ENCODE results near the gene HHIP.

- no peak for TF ChIP-seq CTCF (IDR thresholded peaks at IDR 0.05 in 2 of 3, conservative IDR thresholded peaks at IDR 0.05 in 1 of 3; ENCODE audit: borderline replicate concordance in 1 of 3, insufficient read depth in 1 of 3, low read depth in 2 of 3, low read length in 2 of 3)
- no peak for TF ChIP-seq POLR2A (IDR thresholded peaks at IDR 0.05; ENCODE audit: borderline replicate concordance, extremely low read depth, insufficient read depth, insufficient read length)
Measured at GRCh38 chr4:144785961-144786360, 140.0 kb downstream of the HHIP start.
